Activated CD4-positive, alpha-beta T cell treated with anti-CD3 and anti-CD28 coated beads, Interleukin-2, amount 50 U/mL, for 4 hours (primary cell): ENCODE results near the gene ASPDH.

Experiments used
- DNase-seq, 2 experiments: peaks; one replicate each; pipeline ENCODE4 v3.0.0-alpha.2; 2020

Gene ASPDH

GRCh38 chr19:50513746-50514345, at the start of gene ASPDH:
TSS of gene ASPDH (minus strand) at chr19:50513913. CDS start at chr19:50513823, 90 bp downstream.
- no peak for DNase-seq

GRCh38 chr19:50562996-50563395, 49.3 kb upstream of the ASPDH start:
- no peak for DNase-seq

- DNase-seq: no peak
Observed at GRCh38 chr19:50562329-50562728, 48.6 kb upstream of the ASPDH start.

GRCh38 chr19:50559636-50560035, 45.9 kb upstream of the ASPDH start:
- no peak for DNase-seq

GRCh38 chr19:50558449-50558848, 44.7 kb upstream of the ASPDH start:
- no peak for DNase-seq

- no peak for DNase-seq
Observed at GRCh38 chr19:50558039-50558438, 44.3 kb upstream of the ASPDH start.

- DNase-seq: no peak
Observed at GRCh38 chr19:50557009-50557613, 43.4 kb upstream of the ASPDH start.

- DNase-seq: peak; percentile 62 to 66
Observed at GRCh38 chr19:50556282-50557008, 42.7 kb upstream of the ASPDH start.

GRCh38 chr19:50555450-50556281, 42.0 kb upstream of the ASPDH start:
- DNase-seq: no peak

GRCh38 chr19:50555033-50555432, 41.3 kb upstream of the ASPDH start:
- no peak for DNase-seq

- no peak for DNase-seq
Observed at GRCh38 chr19:50554212-50554611, 40.5 kb upstream of the ASPDH start.

- DNase-seq: no peak
Observed at GRCh38 chr19:50553134-50553703, 39.5 kb upstream of the ASPDH start.

GRCh38 chr19:50552540-50552939, 38.8 kb upstream of the ASPDH start:
- DNase-seq: no peak

- no peak for DNase-seq
Observed at GRCh38 chr19:50551715-50552187, 38.0 kb upstream of the ASPDH start.

GRCh38 chr19:50551034-50551714, 37.5 kb upstream of the ASPDH start:
- no peak for DNase-seq

- no peak for DNase-seq
Observed at GRCh38 chr19:50550594-50550966, 36.9 kb upstream of the ASPDH start.

- DNase-seq: no peak
Observed at GRCh38 chr19:50549927-50550593, 36.3 kb upstream of the ASPDH start.

- DNase-seq: no peak
Observed at GRCh38 chr19:50549059-50549926, 35.6 kb upstream of the ASPDH start.

GRCh38 chr19:50548191-50549058, 34.7 kb upstream of the ASPDH start:
- DNase-seq: no peak
